Measurements from ENCODE around the gene NSUN7. TPM values are rescaled to one million over a fixed set of nuclear protein-coding genes. Genes with fewer than 3 reads are reported as not detected.

The NSUN7 gene
- total and polyA plus RNA-seq, 4 donors: 0.21 to 4.5 (median 1.3) TPM

DNA sequence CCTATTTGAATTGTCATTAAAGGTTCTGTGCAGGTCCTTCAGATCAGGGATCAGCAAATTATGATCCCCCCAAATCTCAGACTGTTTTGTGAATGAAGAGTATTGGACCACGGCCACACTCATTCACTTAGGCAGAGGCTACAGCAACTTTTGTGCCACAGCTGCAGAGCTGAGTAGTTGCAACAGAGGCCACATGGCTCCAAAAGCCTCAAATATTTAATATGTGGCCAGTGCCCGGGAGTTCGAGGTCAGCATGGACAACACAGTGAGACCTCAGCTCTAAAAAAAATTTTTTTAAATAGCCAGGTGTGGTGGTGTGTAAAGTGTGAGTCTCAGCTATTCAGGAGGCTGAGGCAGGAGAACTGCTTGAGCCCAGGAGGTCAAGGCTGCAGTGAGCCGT is 100.7 kb downstream of the NSUN7 start:
- H3K4me3 ChIP-seq (ENCODE audit: low read depth in 1 of 3, low read length in 3 of 3): no peak overlapping the region
- no peak for DNase-seq (ENCODE audit: low spot score)
- no peak for TF ChIP-seq HNF4G (IDR thresholded peaks at IDR 0.05)
- TF ChIP-seq, protein P1, sequence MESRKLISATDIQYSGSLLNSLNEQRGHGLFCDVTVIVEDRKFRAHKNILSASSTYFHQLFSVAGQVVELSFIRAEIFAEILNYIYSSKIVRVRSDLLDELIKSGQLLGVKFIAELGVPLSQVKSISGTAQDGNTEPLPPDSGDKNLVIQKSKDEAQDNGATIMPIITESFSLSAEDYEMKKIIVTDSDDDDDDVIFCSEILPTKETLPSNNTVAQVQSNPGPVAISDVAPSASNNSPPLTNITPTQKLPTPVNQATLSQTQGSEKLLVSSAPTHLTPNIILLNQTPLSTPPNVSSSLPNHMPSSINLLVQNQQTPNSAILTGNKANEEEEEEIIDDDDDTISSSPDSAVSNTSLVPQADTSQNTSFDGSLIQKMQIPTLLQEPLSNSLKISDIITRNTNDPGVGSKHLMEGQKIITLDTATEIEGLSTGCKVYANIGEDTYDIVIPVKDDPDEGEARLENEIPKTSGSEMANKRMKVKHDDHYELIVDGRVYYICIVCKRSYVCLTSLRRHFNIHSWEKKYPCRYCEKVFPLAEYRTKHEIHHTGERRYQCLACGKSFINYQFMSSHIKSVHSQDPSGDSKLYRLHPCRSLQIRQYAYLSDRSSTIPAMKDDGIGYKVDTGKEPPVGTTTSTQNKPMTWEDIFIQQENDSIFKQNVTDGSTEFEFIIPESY (IDR thresholded peaks at IDR 0.05): no peak
- TF ChIP-seq HNF4A (conservative IDR thresholded peaks at IDR 0.05): no peak
- no peak for TF ChIP-seq SP1 (IDR thresholded peaks at IDR 0.05)
- no peak for TF ChIP-seq FOXA2 (IDR thresholded peaks at IDR 0.05)
- TF ChIP-seq RAD21 (IDR thresholded peaks at IDR 0.05): no peak
- TF ChIP-seq NR2F2 (IDR thresholded peaks at IDR 0.05): no peak
- no peak for TF ChIP-seq TAF1 (conservative IDR thresholded peaks at IDR 0.05)
- TF ChIP-seq JUND (IDR thresholded peaks at IDR 0.05): no peak
- no peak for TF ChIP-seq FOXA1 (IDR thresholded peaks at IDR 0.05)
- TF ChIP-seq, protein P2, sequence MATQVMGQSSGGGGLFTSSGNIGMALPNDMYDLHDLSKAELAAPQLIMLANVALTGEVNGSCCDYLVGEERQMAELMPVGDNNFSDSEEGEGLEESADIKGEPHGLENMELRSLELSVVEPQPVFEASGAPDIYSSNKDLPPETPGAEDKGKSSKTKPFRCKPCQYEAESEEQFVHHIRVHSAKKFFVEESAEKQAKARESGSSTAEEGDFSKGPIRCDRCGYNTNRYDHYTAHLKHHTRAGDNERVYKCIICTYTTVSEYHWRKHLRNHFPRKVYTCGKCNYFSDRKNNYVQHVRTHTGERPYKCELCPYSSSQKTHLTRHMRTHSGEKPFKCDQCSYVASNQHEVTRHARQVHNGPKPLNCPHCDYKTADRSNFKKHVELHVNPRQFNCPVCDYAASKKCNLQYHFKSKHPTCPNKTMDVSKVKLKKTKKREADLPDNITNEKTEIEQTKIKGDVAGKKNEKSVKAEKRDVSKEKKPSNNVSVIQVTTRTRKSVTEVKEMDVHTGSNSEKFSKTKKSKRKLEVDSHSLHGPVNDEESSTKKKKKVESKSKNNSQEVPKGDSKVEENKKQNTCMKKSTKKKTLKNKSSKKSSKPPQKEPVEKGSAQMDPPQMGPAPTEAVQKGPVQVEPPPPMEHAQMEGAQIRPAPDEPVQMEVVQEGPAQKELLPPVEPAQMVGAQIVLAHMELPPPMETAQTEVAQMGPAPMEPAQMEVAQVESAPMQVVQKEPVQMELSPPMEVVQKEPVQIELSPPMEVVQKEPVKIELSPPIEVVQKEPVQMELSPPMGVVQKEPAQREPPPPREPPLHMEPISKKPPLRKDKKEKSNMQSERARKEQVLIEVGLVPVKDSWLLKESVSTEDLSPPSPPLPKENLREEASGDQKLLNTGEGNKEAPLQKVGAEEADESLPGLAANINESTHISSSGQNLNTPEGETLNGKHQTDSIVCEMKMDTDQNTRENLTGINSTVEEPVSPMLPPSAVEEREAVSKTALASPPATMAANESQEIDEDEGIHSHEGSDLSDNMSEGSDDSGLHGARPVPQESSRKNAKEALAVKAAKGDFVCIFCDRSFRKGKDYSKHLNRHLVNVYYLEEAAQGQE (IDR thresholded peaks at IDR 0.05): no peak
- TF ChIP-seq RXRA (IDR thresholded peaks at IDR 0.05): no peak
- TF ChIP-seq EGR1 (IDR thresholded peaks at IDR 0.05; ENCODE audit: low read depth in 2 of 2): no peak
- TF ChIP-seq, protein P3, sequence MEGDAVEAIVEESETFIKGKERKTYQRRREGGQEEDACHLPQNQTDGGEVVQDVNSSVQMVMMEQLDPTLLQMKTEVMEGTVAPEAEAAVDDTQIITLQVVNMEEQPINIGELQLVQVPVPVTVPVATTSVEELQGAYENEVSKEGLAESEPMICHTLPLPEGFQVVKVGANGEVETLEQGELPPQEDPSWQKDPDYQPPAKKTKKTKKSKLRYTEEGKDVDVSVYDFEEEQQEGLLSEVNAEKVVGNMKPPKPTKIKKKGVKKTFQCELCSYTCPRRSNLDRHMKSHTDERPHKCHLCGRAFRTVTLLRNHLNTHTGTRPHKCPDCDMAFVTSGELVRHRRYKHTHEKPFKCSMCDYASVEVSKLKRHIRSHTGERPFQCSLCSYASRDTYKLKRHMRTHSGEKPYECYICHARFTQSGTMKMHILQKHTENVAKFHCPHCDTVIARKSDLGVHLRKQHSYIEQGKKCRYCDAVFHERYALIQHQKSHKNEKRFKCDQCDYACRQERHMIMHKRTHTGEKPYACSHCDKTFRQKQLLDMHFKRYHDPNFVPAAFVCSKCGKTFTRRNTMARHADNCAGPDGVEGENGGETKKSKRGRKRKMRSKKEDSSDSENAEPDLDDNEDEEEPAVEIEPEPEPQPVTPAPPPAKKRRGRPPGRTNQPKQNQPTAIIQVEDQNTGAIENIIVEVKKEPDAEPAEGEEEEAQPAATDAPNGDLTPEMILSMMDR (IDR thresholded peaks at IDR 0.05; ENCODE audit: low read depth, low read length, missing input control): no peak
- no peaks in the 10 kb centered on the region for H3K27me3 ChIP-seq (ENCODE audit: control insufficient read depth in 4 of 4, insufficient read depth in 4 of 4, low read length in 3 of 4)
- H3K9ac ChIP-seq (ENCODE audit: low read depth in 1 of 2, low read length in 2 of 2): no peak overlapping the region
- WGBS: 82% methylated on average over 4 of the region's 4 CpGs
- no peak overlapping the region for H3K27ac ChIP-seq (ENCODE audit: low read depth in 1 of 2, low read length in 2 of 2)
- H3K4me1 ChIP-seq (ENCODE audit: control insufficient read depth in 4 of 4, insufficient read depth in 4 of 4, low read length in 3 of 4): no peaks in the 10 kb centered on the region
- H3K9me3 ChIP-seq (ENCODE audit: control insufficient read depth in 4 of 4, low read length in 3 of 4): no peaks in the 10 kb centered on the region
- H3K36me3 ChIP-seq (ENCODE audit: control insufficient read depth in 4 of 4, insufficient read depth in 3 of 4, low read depth in 1 of 4, low read length in 3 of 4): peaks cover 0 to 4% (median under 1%) of the 10 kb centered on the region in 4 donors

DNA sequence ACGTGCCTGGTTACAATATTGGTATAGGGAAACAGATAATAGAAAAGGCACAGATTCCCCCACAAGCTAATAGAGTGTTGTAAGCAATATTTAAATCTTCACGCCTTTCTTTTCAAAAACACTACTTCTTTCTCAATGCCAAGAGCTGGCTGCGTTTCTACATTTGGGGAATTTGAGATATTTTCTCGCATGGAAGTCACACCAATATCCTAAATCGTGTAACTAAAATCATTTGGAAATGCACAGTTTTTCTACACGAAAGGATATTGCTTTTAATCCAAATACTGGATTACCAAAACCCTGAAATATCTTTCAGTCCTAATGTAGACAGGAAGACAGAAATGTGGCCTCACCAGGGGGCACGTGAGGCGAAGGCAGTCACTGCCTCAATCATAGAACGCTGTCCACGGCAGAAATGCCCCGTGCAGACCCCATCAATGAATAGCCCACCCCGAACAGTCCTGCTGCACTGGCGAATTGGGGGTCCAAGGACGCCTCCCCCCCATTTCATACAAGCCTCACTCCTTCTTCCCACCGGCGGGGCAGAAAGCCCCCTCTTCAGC is 106.6 kb downstream of the NSUN7 start:
- Histone ChIP-seq H3K9me3 (ENCODE audit: control insufficient read depth in 4 of 4, low read length in 3 of 4) (no peaks in the 10 kb centered on the region), H3K36me3 (ENCODE audit: control insufficient read depth in 4 of 4, insufficient read depth in 3 of 4, low read depth in 1 of 4, low read length in 3 of 4) (peaks cover 0 to 8% (median under 1%) of the 10 kb centered on the region in 4 donors), H3K4me1 (ENCODE audit: control insufficient read depth in 4 of 4, insufficient read depth in 4 of 4, low read length in 3 of 4) (no peaks in the 10 kb centered on the region), H3K27ac (ENCODE audit: low read depth in 1 of 2, low read length in 2 of 2) (no peak overlapping the region), H3K9ac (ENCODE audit: low read depth in 1 of 2, low read length in 2 of 2) (no peak overlapping the region), H3K4me3 (ENCODE audit: low read depth in 1 of 3, low read length in 3 of 3) (no peak overlapping the region), H3K27me3 (ENCODE audit: control insufficient read depth in 4 of 4, insufficient read depth in 4 of 4, low read length in 3 of 4) (no peaks in the 10 kb centered on the region)
- no peak for DNase-seq (ENCODE audit: low spot score)
- no peak for TF ChIP-seq JUND (IDR thresholded peaks at IDR 0.05)
- TF ChIP-seq FOXA1 (IDR thresholded peaks at IDR 0.05): no peak
- TF ChIP-seq, protein P3 (IDR thresholded peaks at IDR 0.05; ENCODE audit: low read depth, low read length, missing input control): no peak
- TF ChIP-seq FOXA2 (IDR thresholded peaks at IDR 0.05): no peak
- TF ChIP-seq, protein P4, sequence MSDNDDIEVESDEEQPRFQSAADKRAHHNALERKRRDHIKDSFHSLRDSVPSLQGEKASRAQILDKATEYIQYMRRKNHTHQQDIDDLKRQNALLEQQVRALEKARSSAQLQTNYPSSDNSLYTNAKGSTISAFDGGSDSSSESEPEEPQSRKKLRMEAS (IDR thresholded peaks at IDR 0.05): no peak
- no peak for TF ChIP-seq HNF4A (conservative IDR thresholded peaks at IDR 0.05)
- no peak for TF ChIP-seq EGR1 (IDR thresholded peaks at IDR 0.05; ENCODE audit: low read depth in 2 of 2)
- TF ChIP-seq RAD21 (IDR thresholded peaks at IDR 0.05): no peak
- WGBS: 79% methylated on average over 16 of the region's 16 CpGs
